Body of pancreas (tissue), 4 donors: ENCODE results near the gene LHFPL4.

Experiments
- CTCF ChIP-seq, 7 experiments: fragments of 450-650 bp in 4 of 7; fragments of 200-600 bp in 3 of 7; sonication (generic) in 3 of 7; IDR thresholded peaks; one replicate each; pipeline ENCODE4 v1.5.1; 2016 to 2019; ENCODE audit warnings: antibody characterized with exemption in 7 of 7
- POLR2A ChIP-seq, 3 donors: fragments of 450-650 bp; IDR thresholded peaks; one replicate each; pipeline ENCODE4 v1.6.1; 2016; ENCODE audit warnings: antibody characterized with exemption in 3 of 3, mild to moderate bottlenecking in 2 of 3

GRCh38 chr3:9455596-9456131, 98.0 kb downstream of the LHFPL4 start:
- TF ChIP-seq CTCF (IDR thresholded peaks at IDR 0.05) (no peak), POLR2A (IDR thresholded peaks at IDR 0.05) (no peak)
